ENCODE measurements around the gene MTA3. TPM values are rescaled to one million over a fixed set of nuclear protein-coding genes. Genes with fewer than 3 reads are reported as not detected.

MTA3 gene
- polyA plus RNA-seq, 1 donor from 2014 or later = 11.2 TPM

GRCh38 chr2:42761554-42761953 lies 193.1 kb downstream of the MTA3 start:
- Histone ChIP-seq H4K20me1 (ENCODE audit: insufficient read depth) (no peaks in the 10 kb centered on the region), H3F3A (ENCODE audit: insufficient read depth, low read length, poor library complexity, severe bottlenecking) (no peaks in the 10 kb centered on the region), H3K27ac (ENCODE audit: low read length) (no peak overlapping the region), H3K4me3 (ENCODE audit: low read length) (no peak overlapping the region), H2AFZ (ENCODE audit: low read depth, low read length) (no peak overlapping the region), H3K36me3 (ENCODE audit: insufficient read depth, low read length) (no peaks in the 10 kb centered on the region), H3K9ac (ENCODE audit: low read length) (no peak overlapping the region), H3K27me3 (ENCODE audit: insufficient read depth, low read depth, low read length) (no peaks in the 10 kb centered on the region), H3K79me2 (replicated peaks; ENCODE audit: insufficient read depth, low read length) (no peaks in the 10 kb centered on the region), H3K9me3 (ENCODE audit: low read length) (no peaks in the 10 kb centered on the region), H3K9me2 (ENCODE audit: insufficient read depth, low read length) (no peaks in the 10 kb centered on the region), H3K4me2 (ENCODE audit: low read length) (no peak overlapping the region)
- TF ChIP-seq, protein P1, sequence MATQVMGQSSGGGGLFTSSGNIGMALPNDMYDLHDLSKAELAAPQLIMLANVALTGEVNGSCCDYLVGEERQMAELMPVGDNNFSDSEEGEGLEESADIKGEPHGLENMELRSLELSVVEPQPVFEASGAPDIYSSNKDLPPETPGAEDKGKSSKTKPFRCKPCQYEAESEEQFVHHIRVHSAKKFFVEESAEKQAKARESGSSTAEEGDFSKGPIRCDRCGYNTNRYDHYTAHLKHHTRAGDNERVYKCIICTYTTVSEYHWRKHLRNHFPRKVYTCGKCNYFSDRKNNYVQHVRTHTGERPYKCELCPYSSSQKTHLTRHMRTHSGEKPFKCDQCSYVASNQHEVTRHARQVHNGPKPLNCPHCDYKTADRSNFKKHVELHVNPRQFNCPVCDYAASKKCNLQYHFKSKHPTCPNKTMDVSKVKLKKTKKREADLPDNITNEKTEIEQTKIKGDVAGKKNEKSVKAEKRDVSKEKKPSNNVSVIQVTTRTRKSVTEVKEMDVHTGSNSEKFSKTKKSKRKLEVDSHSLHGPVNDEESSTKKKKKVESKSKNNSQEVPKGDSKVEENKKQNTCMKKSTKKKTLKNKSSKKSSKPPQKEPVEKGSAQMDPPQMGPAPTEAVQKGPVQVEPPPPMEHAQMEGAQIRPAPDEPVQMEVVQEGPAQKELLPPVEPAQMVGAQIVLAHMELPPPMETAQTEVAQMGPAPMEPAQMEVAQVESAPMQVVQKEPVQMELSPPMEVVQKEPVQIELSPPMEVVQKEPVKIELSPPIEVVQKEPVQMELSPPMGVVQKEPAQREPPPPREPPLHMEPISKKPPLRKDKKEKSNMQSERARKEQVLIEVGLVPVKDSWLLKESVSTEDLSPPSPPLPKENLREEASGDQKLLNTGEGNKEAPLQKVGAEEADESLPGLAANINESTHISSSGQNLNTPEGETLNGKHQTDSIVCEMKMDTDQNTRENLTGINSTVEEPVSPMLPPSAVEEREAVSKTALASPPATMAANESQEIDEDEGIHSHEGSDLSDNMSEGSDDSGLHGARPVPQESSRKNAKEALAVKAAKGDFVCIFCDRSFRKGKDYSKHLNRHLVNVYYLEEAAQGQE (IDR thresholded peaks at IDR 0.05; ENCODE audit: borderline replicate concordance) = no peak
- TF ChIP-seq EP300 (conservative IDR thresholded peaks at IDR 0.05; ENCODE audit: poor library complexity, severe bottlenecking) = no peak
- no peak for TF ChIP-seq MXI1 (conservative IDR thresholded peaks at IDR 0.05; ENCODE audit: poor library complexity, severe bottlenecking)
- TF ChIP-seq CTCF (IDR thresholded peaks at IDR 0.05; ENCODE audit: poor library complexity, severe bottlenecking) = no peak
- no peak for TF ChIP-seq POLR2AphosphoS5 (IDR thresholded peaks at IDR 0.05)
- no peak for TF ChIP-seq EZH2 (IDR thresholded peaks at IDR 0.05; ENCODE audit: borderline replicate concordance, insufficient read depth, low read length, poor library complexity, severe bottlenecking)
- TF ChIP-seq SMC3 (conservative IDR thresholded peaks at IDR 0.05; ENCODE audit: poor library complexity) = no peak
- TF ChIP-seq RAD21 (conservative IDR thresholded peaks at IDR 0.05) = no peak
- TF ChIP-seq TAF1 (IDR thresholded peaks at IDR 0.05; ENCODE audit: low read depth) = no peak

- Histone ChIP-seq H3K79me2 (replicated peaks; ENCODE audit: insufficient read depth, low read length) (no peaks in the 10 kb centered on the region), H3K27ac (ENCODE audit: low read length) (no peak overlapping the region), H2AFZ (ENCODE audit: low read depth, low read length) (no peak overlapping the region), H3F3A (ENCODE audit: insufficient read depth, low read length, poor library complexity, severe bottlenecking) (no peaks in the 10 kb centered on the region), H3K9ac (ENCODE audit: low read length) (no peak overlapping the region), H3K36me3 (ENCODE audit: insufficient read depth, low read length) (no peaks in the 10 kb centered on the region), H3K4me2 (ENCODE audit: low read length) (no peak overlapping the region), H4K20me1 (ENCODE audit: insufficient read depth) (no peaks in the 10 kb centered on the region), H3K9me3 (ENCODE audit: low read length) (no peaks in the 10 kb centered on the region), H3K9me2 (ENCODE audit: insufficient read depth, low read length) (no peaks in the 10 kb centered on the region), H3K27me3 (ENCODE audit: insufficient read depth, low read depth, low read length) (no peaks in the 10 kb centered on the region), H3K4me3 (ENCODE audit: low read length) (no peak overlapping the region)
- no peak for TF ChIP-seq POLR2AphosphoS5 (IDR thresholded peaks at IDR 0.05)
- TF ChIP-seq RAD21 (conservative IDR thresholded peaks at IDR 0.05) = no peak
- TF ChIP-seq EP300 (conservative IDR thresholded peaks at IDR 0.05; ENCODE audit: poor library complexity, severe bottlenecking) = no peak
- no peak for TF ChIP-seq MXI1 (conservative IDR thresholded peaks at IDR 0.05; ENCODE audit: poor library complexity, severe bottlenecking)
- TF ChIP-seq TAF1 (IDR thresholded peaks at IDR 0.05; ENCODE audit: low read depth) = no peak
- TF ChIP-seq EZH2 (IDR thresholded peaks at IDR 0.05; ENCODE audit: borderline replicate concordance, insufficient read depth, low read length, poor library complexity, severe bottlenecking) = no peak
- TF ChIP-seq SMC3 (conservative IDR thresholded peaks at IDR 0.05; ENCODE audit: poor library complexity) = no peak
Observed at GRCh38 chr2:42762155-42762554, 193.7 kb downstream of the MTA3 start.

All from neural cell (in vitro differentiated cells).